H9 (cell line): ENCODE results near the gene SERPINB10. TPM values are rescaled to one million over a fixed set of nuclear protein-coding genes. Genes with fewer than 3 reads are reported as not detected.

Experiments used
- DNase-seq: peaks from one replicate; pipeline ENCODE4 v3.0.0-alpha.2; 2017
- H2AFZ ChIP-seq: one replicate; pipeline ENCODE4 v1.6.1; 2013; ENCODE audit warnings: mild to moderate bottlenecking, low read length, control low read depth, moderate library complexity
- H2AK5ac ChIP-seq: 2 replicates; pipeline ENCODE4 v1.6.1; 2013; ENCODE audit warnings: low read length, control low read depth, mixed read lengths; ENCODE audit not compliant: insufficient read length
- H2BK120ac ChIP-seq: one replicate; pipeline ENCODE4 v1.6.1; 2013; ENCODE audit warnings: low read depth, mild to moderate bottlenecking, low read length, control low read depth, inconsistent platforms; ENCODE audit not compliant: poor library complexity, severe bottlenecking
- H2BK12ac ChIP-seq: 2 replicates; pipeline ENCODE4 v1.6.1; 2013; ENCODE audit warnings: low read length, control low read depth, mixed read lengths, low read depth; ENCODE audit not compliant: insufficient read length
- H2BK15ac ChIP-seq: 2 replicates; pipeline ENCODE4 v1.6.1; 2013; ENCODE audit warnings: low read depth, low read length, control low read depth
- H2BK20ac ChIP-seq: one replicate; pipeline ENCODE4 v1.6.1; 2013; ENCODE audit warnings: low read depth, mild to moderate bottlenecking, low read length, control low read depth, inconsistent platforms; ENCODE audit not compliant: poor library complexity, severe bottlenecking
- H2BK5ac ChIP-seq: 2 replicates; pipeline ENCODE4 v1.6.1; 2013; ENCODE audit warnings: low read length, control low read depth, mixed read lengths; ENCODE audit not compliant: insufficient read length
- H3K14ac ChIP-seq: 2 replicates; pipeline ENCODE4 v1.6.1; 2013; ENCODE audit warnings: low read length, control low read depth; ENCODE audit not compliant: insufficient read depth
- H3K18ac ChIP-seq: 2 replicates; pipeline ENCODE4 v1.6.1; 2013; ENCODE audit warnings: low read depth, mild to moderate bottlenecking, mixed read lengths, low read length, control low read depth; ENCODE audit not compliant: insufficient read length
- H3K23ac ChIP-seq: 2 replicates; pipeline ENCODE4 v1.6.1; 2013; ENCODE audit warnings: low read length, control low read depth, mixed read lengths, low read depth; ENCODE audit not compliant: insufficient read length
- H3K23me2 ChIP-seq: 2 replicates; pipeline ENCODE4 v1.6.1; 2013; ENCODE audit warnings: low read depth, mild to moderate bottlenecking, mixed read lengths, low read length, control low read depth; ENCODE audit not compliant: insufficient read length, poor library complexity, severe bottlenecking
- H3K27ac ChIP-seq: 2 replicates; pipeline ENCODE4 v1.5.1; 2013; ENCODE audit warnings: low read length, control low read depth, mixed read lengths, low read depth; ENCODE audit not compliant: insufficient read length
- H3K27me3 ChIP-seq: 2 replicates; pipeline ENCODE4 v1.6.1; 2013; ENCODE audit warnings: low read length, control low read depth, inconsistent platforms; ENCODE audit not compliant: insufficient read depth
- H3K4ac ChIP-seq: 2 replicates; pipeline ENCODE4 v1.6.1; 2013; ENCODE audit warnings: low read depth, mild to moderate bottlenecking, control low read depth, inconsistent platforms, low read length, moderate library complexity
- H3K4me1 ChIP-seq: 2 replicates; pipeline ENCODE4 v1.6.1; 2013; ENCODE audit warnings: low read length, control low read depth, inconsistent platforms; ENCODE audit not compliant: insufficient read depth
- H3K4me2 ChIP-seq: 2 replicates; pipeline ENCODE4 v1.6.1; 2013; ENCODE audit warnings: low read length, control low read depth, mixed read lengths; ENCODE audit not compliant: insufficient read length, insufficient read depth
- H3K56ac ChIP-seq: 2 replicates; pipeline ENCODE4 v1.6.1; 2013; ENCODE audit warnings: low read depth, mild to moderate bottlenecking, mixed read lengths, low read length, control low read depth; ENCODE audit not compliant: insufficient read length
- H3K79me1 ChIP-seq: 2 replicates; pipeline ENCODE4 v1.6.1; 2013; ENCODE audit warnings: low read depth, mild to moderate bottlenecking, moderate library complexity, low read length, control low read depth, inconsistent platforms; ENCODE audit not compliant: insufficient read depth, poor library complexity, severe bottlenecking
- H3K79me2 ChIP-seq: 2 replicates; pipeline ENCODE4 v1.6.1; 2013; ENCODE audit warnings: low read length, control low read depth, inconsistent platforms; ENCODE audit not compliant: insufficient read depth
- H3K9ac ChIP-seq: 2 replicates; pipeline ENCODE4 v1.6.1; 2013; ENCODE audit warnings: low read length, control low read depth, mixed read lengths; ENCODE audit not compliant: insufficient read length; ENCODE audit errors: extremely low read depth
- H3K9me3 ChIP-seq: one replicate; pipeline ENCODE4 v1.6.1; 2013; ENCODE audit warnings: low read depth, low read length, inconsistent platforms; ENCODE audit not compliant: control insufficient read depth
- H3T11ph ChIP-seq: one replicate; pipeline ENCODE4 v1.6.1; 2013; ENCODE audit warnings: mild to moderate bottlenecking, low read length, control low read depth, inconsistent platforms
- H4K20me1 ChIP-seq: one replicate; pipeline ENCODE4 v1.6.1; 2013; ENCODE audit not compliant: control insufficient read depth, insufficient read length, insufficient read depth
- H4K5ac ChIP-seq: 2 replicates; pipeline ENCODE4 v1.6.1; 2013; ENCODE audit warnings: low read depth, mild to moderate bottlenecking, mixed read lengths, low read length, control low read depth; ENCODE audit not compliant: insufficient read length
- H4K8ac ChIP-seq: replicated peaks from 2 replicates; pipeline ENCODE4 v1.6.1; 2013; ENCODE audit warnings: low read length, control low read depth, mixed read lengths, low read depth; ENCODE audit not compliant: insufficient read length
- H4K91ac ChIP-seq: 2 replicates; pipeline ENCODE4 v1.6.1; 2013; ENCODE audit warnings: low read depth, mild to moderate bottlenecking, moderate library complexity, mixed read lengths, low read length, control low read depth; ENCODE audit not compliant: insufficient read length
- H3K27ac Mint-ChIP-seq, 3 experiments: 2 replicates in 2 of 3; 3 replicates in 1 of 3; pipeline ENCODE4 v1.8.0; 2020 to 2021; ENCODE audit warnings: mixed read lengths in 3 of 3, mild to moderate bottlenecking in 1 of 3, moderate library complexity in 1 of 3
- H3K27me3 Mint-ChIP-seq: 2 replicates; pipeline ENCODE4 v1.8.0; 2021; ENCODE audit warnings: low read depth, mild to moderate bottlenecking, moderate library complexity, mixed read lengths
- H3K36me3 Mint-ChIP-seq, 3 experiments: 2 replicates in 2 of 3; 3 replicates in 1 of 3; pipeline ENCODE4 v1.8.0; 2020 to 2021; ENCODE audit warnings: low read depth in 3 of 3, mixed read lengths in 3 of 3; ENCODE audit not compliant: insufficient read depth in 1 of 3
- H3K4me1 Mint-ChIP-seq, 2 experiments: 2 replicates each; pipeline ENCODE4 v1.8.0; 2020; ENCODE audit warnings: mixed read lengths in 2 of 2
- H3K4me3 Mint-ChIP-seq, 2 experiments: 2 replicates in 1 of 2; 3 replicates in 1 of 2; pipeline ENCODE4 v1.8.0; 2020 to 2021; ENCODE audit warnings: mild to moderate bottlenecking in 2 of 2, mixed read lengths in 2 of 2, moderate library complexity in 1 of 2
- H3K9me3 Mint-ChIP-seq, 2 experiments: 2 replicates in 1 of 2; 3 replicates in 1 of 2; pipeline ENCODE4 v1.8.0; 2020; ENCODE audit warnings: mild to moderate bottlenecking in 2 of 2, mixed read lengths in 2 of 2, moderate library complexity in 1 of 2
- WGBS: extraction: QIAGEN DNeasy Blood & Tissue Kit; methylation state at CpG from one replicate; pipeline ENCODE4 v1.1.7; 2013; ENCODE audit warnings: missing lambda C conversion rate, low lambda C conversion rate, mixed read lengths; ENCODE audit not compliant: insufficient read length; ENCODE audit errors: extremely low coverage; 5-methylcytosine and 5-hydroxymethylcytosine counted together
- total RNA-seq: library from RNA; stranded (reverse); gene quantifications from 2 replicates; pipeline ENCODE4 v1.2.1, GENCODE V29; 2021
- TF ChIP-seq, protein P1 (sequence below): fragments of 200-600 bp; sonication (generic); conservative IDR thresholded peaks from 3 replicates; pipeline ENCODE4 v1.8.0; 2021; ENCODE audit warnings: antibody characterized with exemption, mild to moderate bottlenecking

The SERPINB10 gene
- total RNA-seq, 1 experiment from 2014 or later = not detected

DNA sequence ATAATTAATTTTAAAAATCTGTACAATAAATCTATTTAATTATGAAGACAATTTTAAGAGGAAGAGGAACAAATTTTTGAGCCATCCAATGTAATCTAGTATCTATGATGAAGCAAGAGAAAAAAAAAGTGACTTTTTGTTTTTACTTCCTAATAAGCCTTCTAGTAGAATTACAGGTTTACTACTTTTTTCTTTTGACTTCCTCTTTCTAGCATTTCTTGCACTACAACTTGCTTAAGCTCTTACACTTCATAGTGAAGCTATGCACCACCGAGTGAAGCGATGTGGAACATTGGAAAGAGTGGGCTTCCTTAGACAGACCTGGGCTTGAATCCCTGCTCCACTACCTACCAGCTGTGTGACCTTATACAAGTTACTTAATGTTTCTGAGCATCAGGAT lies 18.1 kb upstream of the SERPINB10 start:
- no peak overlapping the region for H4K8ac ChIP-seq
- H3K4me1 Mint-ChIP-seq = no peaks in the 10 kb centered on the region
- no peak overlapping the region for H3K4ac ChIP-seq
- H3K23ac ChIP-seq = no peak overlapping the region
- no peak overlapping the region for H2BK120ac ChIP-seq
- H3K9ac ChIP-seq = no peak overlapping the region
- H2AFZ ChIP-seq = no peak overlapping the region
- no peak overlapping the region for H3K4me3 Mint-ChIP-seq
- H2AK5ac ChIP-seq = no peak overlapping the region
- H4K91ac ChIP-seq = no peak overlapping the region
- no peak overlapping the region for H4K5ac ChIP-seq
- TF ChIP-seq, protein P1, sequence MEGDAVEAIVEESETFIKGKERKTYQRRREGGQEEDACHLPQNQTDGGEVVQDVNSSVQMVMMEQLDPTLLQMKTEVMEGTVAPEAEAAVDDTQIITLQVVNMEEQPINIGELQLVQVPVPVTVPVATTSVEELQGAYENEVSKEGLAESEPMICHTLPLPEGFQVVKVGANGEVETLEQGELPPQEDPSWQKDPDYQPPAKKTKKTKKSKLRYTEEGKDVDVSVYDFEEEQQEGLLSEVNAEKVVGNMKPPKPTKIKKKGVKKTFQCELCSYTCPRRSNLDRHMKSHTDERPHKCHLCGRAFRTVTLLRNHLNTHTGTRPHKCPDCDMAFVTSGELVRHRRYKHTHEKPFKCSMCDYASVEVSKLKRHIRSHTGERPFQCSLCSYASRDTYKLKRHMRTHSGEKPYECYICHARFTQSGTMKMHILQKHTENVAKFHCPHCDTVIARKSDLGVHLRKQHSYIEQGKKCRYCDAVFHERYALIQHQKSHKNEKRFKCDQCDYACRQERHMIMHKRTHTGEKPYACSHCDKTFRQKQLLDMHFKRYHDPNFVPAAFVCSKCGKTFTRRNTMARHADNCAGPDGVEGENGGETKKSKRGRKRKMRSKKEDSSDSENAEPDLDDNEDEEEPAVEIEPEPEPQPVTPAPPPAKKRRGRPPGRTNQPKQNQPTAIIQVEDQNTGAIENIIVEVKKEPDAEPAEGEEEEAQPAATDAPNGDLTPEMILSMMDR = no peak
- no peak overlapping the region for H2BK15ac ChIP-seq
- no peak overlapping the region for H3K4me2 ChIP-seq
- H3K27me3 Mint-ChIP-seq = no peaks in the 10 kb centered on the region
- H3K23me2 ChIP-seq = no peaks in the 10 kb centered on the region
- no CpG with 5 or more reads among the region's 2 CpGs for WGBS
- DNase-seq = no peak
- H4K20me1 ChIP-seq = no peaks in the 10 kb centered on the region
- H3K27ac Mint-ChIP-seq = no peak overlapping the region
- no peak overlapping the region for H2BK12ac ChIP-seq
- H3K56ac ChIP-seq = no peak overlapping the region
- no peak overlapping the region for H3K27ac ChIP-seq
- H3K14ac ChIP-seq = no peak overlapping the region
- H3K27me3 ChIP-seq = no peaks in the 10 kb centered on the region
- no peak overlapping the region for H2BK5ac ChIP-seq
- no peaks in the 10 kb centered on the region for H3K79me2 ChIP-seq
- no peaks in the 10 kb centered on the region for H3K4me1 ChIP-seq
- H3K36me3 Mint-ChIP-seq = no peaks in the 10 kb centered on the region
- no peak overlapping the region for H3T11ph ChIP-seq
- no peaks in the 10 kb centered on the region for H3K9me3 Mint-ChIP-seq
- H2BK20ac ChIP-seq = no peak overlapping the region
- no peak overlapping the region for H3K18ac ChIP-seq
- H3K9me3 ChIP-seq = no peaks in the 10 kb centered on the region
- no peaks in the 10 kb centered on the region for H3K79me1 ChIP-seq
